Hepatocyte (in vitro differentiated cells): ENCODE measurements around the gene SEMG2.

ENCODE experiments used
- EZH2 ChIP-seq: fragments of 200-600 bp; sonication (generic); IDR thresholded peaks from 2 replicates; pipeline ENCODE4 v1.6.1; 2016; ENCODE audit warnings: antibody characterized with exemption, mild to moderate bottlenecking, borderline replicate concordance
- EZH2phosphoT487 ChIP-seq: fragments of 200-600 bp; sonication (generic); IDR thresholded peaks from one replicate; pipeline ENCODE4 v1.6.1; 2018; ENCODE audit warnings: antibody characterized with exemption, mild to moderate bottlenecking, low read depth, moderate library complexity; ENCODE audit not compliant: unreplicated experiment, severe bottlenecking
- TF ChIP-seq, protein P1 (sequence below): fragments of 200-600 bp; sonication (generic); IDR thresholded peaks from 2 replicates; pipeline ENCODE4 v1.5.1; 2016; ENCODE audit warnings: antibody characterized with exemption, mild to moderate bottlenecking; ENCODE audit not compliant: poor library complexity

DNA sequence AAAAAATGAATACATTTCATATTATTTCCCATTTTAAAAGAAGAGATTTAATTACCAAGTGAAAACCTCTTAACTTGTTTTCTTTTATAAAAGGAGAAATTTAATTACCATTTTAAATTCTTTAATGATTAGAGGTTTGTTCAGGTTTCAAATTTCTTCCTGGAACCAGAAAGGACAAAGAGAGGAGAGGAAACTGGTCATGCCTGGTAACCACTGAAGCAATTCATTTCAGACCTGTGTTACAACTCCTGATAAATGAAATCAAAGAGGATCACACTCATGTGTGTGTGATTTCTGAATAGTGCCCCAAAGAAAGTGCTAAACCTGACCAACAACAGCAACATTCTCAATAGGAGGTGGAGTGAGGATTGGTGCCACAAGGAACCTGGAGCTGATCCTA, 45.8 kb downstream of the SEMG2 start:
- TF ChIP-seq, protein P1, sequence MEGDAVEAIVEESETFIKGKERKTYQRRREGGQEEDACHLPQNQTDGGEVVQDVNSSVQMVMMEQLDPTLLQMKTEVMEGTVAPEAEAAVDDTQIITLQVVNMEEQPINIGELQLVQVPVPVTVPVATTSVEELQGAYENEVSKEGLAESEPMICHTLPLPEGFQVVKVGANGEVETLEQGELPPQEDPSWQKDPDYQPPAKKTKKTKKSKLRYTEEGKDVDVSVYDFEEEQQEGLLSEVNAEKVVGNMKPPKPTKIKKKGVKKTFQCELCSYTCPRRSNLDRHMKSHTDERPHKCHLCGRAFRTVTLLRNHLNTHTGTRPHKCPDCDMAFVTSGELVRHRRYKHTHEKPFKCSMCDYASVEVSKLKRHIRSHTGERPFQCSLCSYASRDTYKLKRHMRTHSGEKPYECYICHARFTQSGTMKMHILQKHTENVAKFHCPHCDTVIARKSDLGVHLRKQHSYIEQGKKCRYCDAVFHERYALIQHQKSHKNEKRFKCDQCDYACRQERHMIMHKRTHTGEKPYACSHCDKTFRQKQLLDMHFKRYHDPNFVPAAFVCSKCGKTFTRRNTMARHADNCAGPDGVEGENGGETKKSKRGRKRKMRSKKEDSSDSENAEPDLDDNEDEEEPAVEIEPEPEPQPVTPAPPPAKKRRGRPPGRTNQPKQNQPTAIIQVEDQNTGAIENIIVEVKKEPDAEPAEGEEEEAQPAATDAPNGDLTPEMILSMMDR, result no peak
- TF ChIP-seq EZH2phosphoT487, result no peak
- TF ChIP-seq EZH2, result no peak
